ENCODE data around the gene CAMSAP3.

CAMSAP3 gene

DNA sequence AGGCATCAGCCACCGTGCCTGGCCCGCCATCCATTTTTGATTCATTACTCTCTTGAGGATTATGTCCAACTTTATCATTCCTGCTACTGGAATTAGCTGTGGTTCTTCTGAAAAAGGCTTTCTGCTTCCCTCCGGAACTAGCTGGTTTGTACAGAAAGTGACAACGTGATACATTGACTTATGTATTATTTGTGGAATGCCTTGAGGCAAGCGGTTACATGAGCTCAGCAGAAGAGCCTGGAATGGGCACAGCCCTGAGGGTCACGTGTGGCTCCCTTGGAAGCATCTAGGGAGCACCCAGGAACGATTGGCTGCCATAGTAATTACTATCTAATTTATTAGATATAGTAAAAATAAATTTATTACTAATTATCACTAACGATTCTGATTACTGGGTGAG, 58.7 kb downstream of the CAMSAP3 start:
- DNase-seq: no peak

DNA sequence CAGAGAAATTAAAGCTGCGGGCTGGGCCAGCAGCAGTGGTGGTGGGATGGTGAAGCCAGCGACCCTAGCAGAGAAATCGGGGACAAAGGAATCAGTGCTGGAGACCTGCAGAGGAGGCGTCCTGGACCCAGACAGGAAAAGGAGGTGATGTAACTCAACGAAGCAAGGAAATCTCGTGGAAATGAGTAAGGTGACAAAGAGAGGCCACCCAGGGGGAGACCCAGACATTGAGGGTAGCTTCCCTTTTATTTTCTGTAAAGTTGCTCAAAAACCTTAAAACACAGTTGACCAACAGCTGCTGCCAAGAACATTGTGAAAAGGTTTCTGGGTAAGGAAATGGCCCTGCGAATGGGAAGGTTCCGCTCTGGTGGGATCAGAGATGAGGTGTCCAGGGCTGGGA, 59.9 kb downstream of the CAMSAP3 start:
- no peak for DNase-seq

DNA sequence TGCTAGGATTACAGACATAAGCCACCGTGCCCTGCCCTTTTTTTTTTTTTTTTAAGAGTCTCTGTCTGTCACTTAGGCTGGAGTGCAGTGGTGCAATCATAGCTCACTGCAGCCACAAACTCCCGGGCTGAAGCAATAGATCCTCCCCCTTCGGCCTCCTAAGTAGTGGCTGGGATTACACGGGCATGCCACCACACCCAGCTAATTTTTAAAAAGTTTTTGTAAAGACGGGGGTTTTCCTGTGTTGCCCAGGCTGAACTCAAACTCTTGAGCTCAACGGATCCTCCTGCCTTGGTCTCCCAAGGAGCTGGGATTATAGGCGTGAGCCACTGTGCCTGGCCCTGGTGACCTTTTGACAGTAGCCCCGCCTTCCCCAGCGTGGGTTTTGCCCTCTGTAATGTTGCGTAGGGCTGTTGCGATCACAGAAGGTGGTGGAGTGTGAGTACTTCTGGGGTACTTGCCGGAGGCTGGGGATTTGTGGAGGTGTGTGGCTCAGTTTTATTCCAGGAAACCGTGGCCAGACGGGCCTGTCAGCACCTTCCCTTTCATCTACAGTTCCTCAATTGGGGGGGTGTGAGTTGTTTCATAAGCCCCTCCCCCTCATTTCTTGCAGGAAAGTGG, 61.6 kb downstream of the CAMSAP3 start:
- DNase-seq: no peak

DNA sequence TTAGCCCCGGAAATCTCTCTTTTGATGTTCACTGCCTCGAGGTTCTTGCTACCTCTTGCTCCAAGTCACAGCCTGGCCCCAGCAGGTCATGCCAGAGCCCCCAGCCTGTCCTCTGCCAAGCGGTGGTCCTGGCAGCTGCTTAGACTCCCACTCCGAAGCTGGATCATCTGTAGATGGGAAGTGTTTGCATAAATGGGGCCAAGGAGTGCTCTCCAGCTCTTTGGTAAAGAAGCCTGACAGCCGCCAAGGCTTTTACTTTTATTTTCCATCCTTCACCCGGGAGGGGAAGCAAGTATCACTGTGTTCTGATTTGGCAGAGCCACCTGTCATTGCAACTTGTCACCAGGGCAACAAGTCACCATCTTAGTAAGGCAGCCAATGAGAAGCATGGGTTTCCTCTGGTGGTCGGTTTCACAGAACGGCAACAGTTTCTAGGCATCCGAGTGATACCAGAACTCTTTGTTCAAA, 62.6 kb downstream of the CAMSAP3 start:
- DNase-seq: peak; percentile 78

DNA sequence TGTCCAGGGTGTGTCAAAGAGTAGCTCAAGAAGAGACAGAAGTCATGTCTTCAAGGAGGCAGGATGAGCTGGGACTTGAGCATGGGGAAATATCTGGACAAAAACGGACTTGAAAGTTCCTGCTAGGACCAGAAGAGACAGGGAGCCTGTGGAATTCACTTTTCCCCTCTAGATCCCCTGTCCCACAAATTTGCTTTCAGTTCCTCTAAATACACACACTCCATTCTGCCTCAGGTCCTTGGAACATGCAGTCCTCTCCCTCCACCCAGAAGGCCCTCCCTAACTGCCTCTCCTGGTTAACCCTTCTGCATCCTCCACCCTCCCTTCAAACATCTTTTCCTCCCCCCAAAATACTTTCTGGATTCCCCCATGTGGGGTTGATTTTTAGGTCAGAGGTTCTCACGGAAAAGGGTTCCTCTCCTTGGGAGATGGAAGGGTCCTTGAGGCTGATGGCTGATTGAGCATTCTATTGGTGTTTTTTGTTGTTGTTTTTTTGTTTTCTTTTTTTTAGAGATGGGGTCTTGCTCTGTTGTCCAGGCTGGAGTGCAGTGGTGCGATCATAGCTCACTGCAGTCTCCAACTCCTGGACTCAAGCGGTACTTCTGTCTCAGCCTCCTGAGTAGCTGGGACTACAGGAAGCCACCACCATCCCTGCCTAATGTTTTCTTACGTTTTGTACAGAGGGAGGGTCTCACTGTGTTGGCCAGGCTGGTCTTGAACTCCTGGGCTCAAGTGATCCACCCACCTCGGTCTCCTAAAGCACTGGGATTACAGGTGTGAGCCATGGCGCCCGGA, 66.3 kb downstream of the CAMSAP3 start:
- DNase-seq: no peak

DNA sequence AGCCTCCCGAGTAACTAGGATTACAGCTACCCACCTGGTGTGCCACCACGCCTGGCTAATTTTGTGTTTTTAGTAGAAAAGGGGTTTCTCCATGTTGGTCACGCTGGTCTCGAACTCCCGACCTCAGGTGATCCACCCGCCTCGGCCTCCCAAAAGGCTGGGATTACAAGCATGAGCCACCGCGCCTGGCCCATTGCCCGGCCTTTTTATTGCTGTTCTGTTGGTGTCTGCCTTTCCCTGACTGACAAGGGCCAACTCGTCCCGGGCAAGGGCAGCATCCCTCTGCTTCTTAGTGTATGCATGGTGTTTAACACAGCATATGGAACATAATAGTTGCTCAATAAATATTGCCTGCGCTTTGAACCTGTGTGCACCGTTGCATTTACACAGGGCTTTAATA, 67.0 kb downstream of the CAMSAP3 start:
- no peak for DNase-seq

DNA sequence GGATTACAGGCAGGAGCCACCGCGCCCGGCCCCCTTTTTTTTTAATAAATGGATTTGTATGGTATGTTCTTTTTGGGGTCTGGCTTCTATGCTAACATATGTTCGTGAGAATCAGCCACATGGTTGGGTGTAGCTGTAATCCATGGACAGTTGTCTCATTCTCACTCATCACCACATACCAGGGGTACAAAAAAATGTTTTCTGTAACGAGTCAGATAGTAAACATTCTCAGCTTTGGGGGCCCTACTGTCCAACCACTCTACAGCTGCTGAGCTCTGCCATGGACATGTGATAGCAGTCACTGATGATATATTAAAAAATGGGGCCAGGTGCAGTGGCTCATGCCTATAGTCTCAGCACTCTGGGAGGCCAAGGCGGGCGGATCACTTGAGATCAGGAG, 68.0 kb downstream of the CAMSAP3 start:
- DNase-seq: no peak

DNA sequence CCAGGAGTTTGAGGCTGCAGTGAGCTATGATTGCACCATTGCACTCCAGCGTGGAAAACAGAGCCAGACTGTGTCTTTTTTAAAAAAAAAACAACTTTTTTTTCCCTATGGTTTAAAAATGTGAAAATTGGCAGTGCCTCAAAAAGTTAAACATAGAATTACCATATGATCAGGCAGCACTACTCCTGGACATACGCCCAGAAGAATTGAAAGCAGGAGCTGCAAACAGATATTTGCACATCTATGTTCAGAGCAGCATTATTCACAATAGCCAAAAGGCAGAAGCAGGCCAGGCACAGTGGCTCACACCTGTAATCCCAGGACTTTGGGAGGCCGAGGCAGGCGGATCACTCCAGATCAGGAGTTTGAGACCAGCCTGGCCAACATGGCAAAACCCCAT, 69.4 kb downstream of the CAMSAP3 start:
- DNase-seq: no peak
